Measurements from ENCODE around the gene PLA2G4B.

PLA2G4B gene

GRCh38 chr15:41797201-41797944, 41.3 kb upstream of the PLA2G4B start:
- WGBS, 2 experiments, result 91 to 94% methylated on average over 8 of the region's 8 CpGs
- H3K27ac ChIP-seq (ENCODE audit: insufficient read depth, low read depth, low read length, poor library complexity, severe bottlenecking), result no peak overlapping the region
- H3K27me3 ChIP-seq (ENCODE audit: control insufficient read depth, insufficient read depth, low read length, poor library complexity, severe bottlenecking), result no peaks in the 10 kb centered on the region
- H3K36me3 ChIP-seq (ENCODE audit: control insufficient read depth, insufficient read depth, low read length), result no peaks in the 10 kb centered on the region
- no peaks in the 10 kb centered on the region for H3K9me3 ChIP-seq (ENCODE audit: control insufficient read depth, low read length)
- no peak overlapping the region for H3K4me3 ChIP-seq (ENCODE audit: insufficient read depth, low read depth, low read length)
- H3K4me1 ChIP-seq (ENCODE audit: control insufficient read depth, insufficient read depth, low read length), result no peaks in the 10 kb centered on the region

- Histone ChIP-seq H3K4me1 (ENCODE audit: control insufficient read depth, insufficient read depth, low read length) (no peaks in the 10 kb centered on the region), H3K4me3 (ENCODE audit: insufficient read depth, low read depth, low read length) (no peak overlapping the region), H3K9me3 (ENCODE audit: control insufficient read depth, low read length) (no peaks in the 10 kb centered on the region), H3K27me3 (ENCODE audit: control insufficient read depth, insufficient read depth, low read length, poor library complexity, severe bottlenecking) (no peaks in the 10 kb centered on the region), H3K36me3 (ENCODE audit: control insufficient read depth, insufficient read depth, low read length) (no peaks in the 10 kb centered on the region), H3K27ac (ENCODE audit: insufficient read depth, low read depth, low read length, poor library complexity, severe bottlenecking) (no peak overlapping the region)
- WGBS, 2 experiments, result 91 to 92% methylated on average over 9 of the region's 9 CpGs
These were observed 39.8 kb upstream of the PLA2G4B start for GRCh38 chr15:41798607-41799487.

GRCh38 chr15:41799488-41799805, 39.2 kb upstream of the PLA2G4B start:
- Histone ChIP-seq H3K4me1 (ENCODE audit: control insufficient read depth, insufficient read depth, low read length) (no peaks in the 10 kb centered on the region), H3K36me3 (ENCODE audit: control insufficient read depth, insufficient read depth, low read length) (no peaks in the 10 kb centered on the region), H3K27ac (ENCODE audit: insufficient read depth, low read depth, low read length, poor library complexity, severe bottlenecking) (no peak overlapping the region), H3K4me3 (ENCODE audit: insufficient read depth, low read depth, low read length) (no peak overlapping the region), H3K27me3 (ENCODE audit: control insufficient read depth, insufficient read depth, low read length, poor library complexity, severe bottlenecking) (no peaks in the 10 kb centered on the region), H3K9me3 (ENCODE audit: control insufficient read depth, low read length) (no peaks in the 10 kb centered on the region)
- 91 to 96% methylated on average over 5 of the region's 5 CpGs for WGBS, 2 experiments

DNA sequence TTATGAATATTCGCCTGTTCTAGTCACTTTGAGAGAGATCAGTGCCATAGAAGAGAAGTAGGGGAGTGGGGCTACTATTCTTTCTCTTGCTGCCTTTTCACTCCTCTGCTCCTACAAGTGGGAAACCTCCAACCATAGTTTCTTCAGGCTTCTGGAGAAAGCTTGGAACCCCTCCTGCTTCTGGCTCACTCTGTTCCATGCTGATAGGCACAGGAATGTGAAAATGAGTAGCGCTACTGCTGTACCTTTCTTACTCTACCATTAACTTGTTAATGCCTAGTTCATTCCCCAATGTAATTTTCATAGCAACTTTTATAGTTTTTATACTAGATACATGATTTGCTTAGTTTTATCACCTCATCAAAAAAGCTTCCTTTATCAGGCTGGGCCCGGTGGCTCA, 37.5 kb upstream of the PLA2G4B start:
- Histone ChIP-seq H3K4me3 (ENCODE audit: insufficient read depth, low read depth, low read length) (no peak overlapping the region), H3K27ac (ENCODE audit: insufficient read depth, low read depth, low read length, poor library complexity, severe bottlenecking) (no peak overlapping the region), H3K9me3 (ENCODE audit: control insufficient read depth, low read length) (no peaks in the 10 kb centered on the region), H3K36me3 (ENCODE audit: control insufficient read depth, insufficient read depth, low read length) (no peaks in the 10 kb centered on the region), H3K27me3 (ENCODE audit: control insufficient read depth, insufficient read depth, low read length, poor library complexity, severe bottlenecking) (no peaks in the 10 kb centered on the region), H3K4me1 (ENCODE audit: control insufficient read depth, insufficient read depth, low read length) (no peaks in the 10 kb centered on the region)
- 93 to 97% methylated on average over 3 of the region's 3 CpGs for WGBS, 2 experiments

DNA sequence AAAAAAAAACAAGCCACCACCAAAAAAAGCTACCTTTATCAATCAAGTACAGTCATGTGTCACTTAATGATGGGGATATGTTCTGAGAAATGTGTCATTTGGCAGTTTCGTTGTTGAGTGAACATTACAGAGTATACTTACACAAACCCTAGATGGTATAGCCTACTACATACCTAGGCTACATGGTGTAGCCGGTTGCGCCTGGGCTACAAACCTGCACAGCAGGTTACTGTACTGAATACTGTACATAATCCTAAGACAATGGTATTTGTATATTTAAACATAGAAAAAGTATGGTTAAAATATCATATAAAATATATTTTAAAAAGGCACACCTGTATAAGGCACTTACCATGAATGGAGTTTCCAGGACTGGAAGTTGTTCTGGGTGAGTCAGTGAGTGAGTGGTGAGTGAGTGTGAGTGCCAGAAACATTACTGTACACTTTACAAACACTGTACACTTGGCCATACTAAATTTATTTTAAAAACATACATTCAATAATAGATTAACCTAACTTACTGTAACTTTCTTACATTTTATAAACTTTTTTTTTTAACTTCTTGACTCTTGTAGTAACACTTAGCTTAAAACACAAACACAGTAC, 36.7 kb upstream of the PLA2G4B start:
- no peak overlapping the region for H3K27ac ChIP-seq (ENCODE audit: insufficient read depth, low read depth, low read length, poor library complexity, severe bottlenecking)
- WGBS, 2 experiments, result 100% methylated on average over 2 to 3 of the region's 3 CpGs
- H3K9me3 ChIP-seq (ENCODE audit: control insufficient read depth, low read length), result no peaks in the 10 kb centered on the region
- no peaks in the 10 kb centered on the region for H3K27me3 ChIP-seq (ENCODE audit: control insufficient read depth, insufficient read depth, low read length, poor library complexity, severe bottlenecking)
- no peaks in the 10 kb centered on the region for H3K4me1 ChIP-seq (ENCODE audit: control insufficient read depth, insufficient read depth, low read length)
- no peaks in the 10 kb centered on the region for H3K36me3 ChIP-seq (ENCODE audit: control insufficient read depth, insufficient read depth, low read length)
- H3K4me3 ChIP-seq (ENCODE audit: insufficient read depth, low read depth, low read length), result no peak overlapping the region

- WGBS, 2 experiments, result 94% methylated on average over 2 of the region's 2 CpGs
- H3K4me1 ChIP-seq (ENCODE audit: control insufficient read depth, insufficient read depth, low read length), result no peaks in the 10 kb centered on the region
- no peaks in the 10 kb centered on the region for H3K27me3 ChIP-seq (ENCODE audit: control insufficient read depth, insufficient read depth, low read length, poor library complexity, severe bottlenecking)
- H3K27ac ChIP-seq (ENCODE audit: insufficient read depth, low read depth, low read length, poor library complexity, severe bottlenecking), result no peak overlapping the region
- H3K9me3 ChIP-seq (ENCODE audit: control insufficient read depth, low read length), result no peaks in the 10 kb centered on the region
- H3K4me3 ChIP-seq (ENCODE audit: insufficient read depth, low read depth, low read length), result no peak overlapping the region
- H3K36me3 ChIP-seq (ENCODE audit: control insufficient read depth, insufficient read depth, low read length), result no peaks in the 10 kb centered on the region
These were observed 34.3 kb upstream of the PLA2G4B start for GRCh38 chr15:41804361-41804760.

GRCh38 chr15:41804916-41805666, 33.6 kb upstream of the PLA2G4B start:
- H3K27me3 ChIP-seq (ENCODE audit: control insufficient read depth, insufficient read depth, low read length, poor library complexity, severe bottlenecking), result no peaks in the 10 kb centered on the region
- H3K4me1 ChIP-seq (ENCODE audit: control insufficient read depth, insufficient read depth, low read length), result no peaks in the 10 kb centered on the region
- WGBS, 2 experiments, result 95% methylated on average over 8 of the region's 8 CpGs
- H3K9me3 ChIP-seq (ENCODE audit: control insufficient read depth, low read length), result no peaks in the 10 kb centered on the region
- no peaks in the 10 kb centered on the region for H3K36me3 ChIP-seq (ENCODE audit: control insufficient read depth, insufficient read depth, low read length)
- no peak overlapping the region for H3K4me3 ChIP-seq (ENCODE audit: insufficient read depth, low read depth, low read length)
- H3K27ac ChIP-seq (ENCODE audit: insufficient read depth, low read depth, low read length, poor library complexity, severe bottlenecking), result no peak overlapping the region

DNA sequence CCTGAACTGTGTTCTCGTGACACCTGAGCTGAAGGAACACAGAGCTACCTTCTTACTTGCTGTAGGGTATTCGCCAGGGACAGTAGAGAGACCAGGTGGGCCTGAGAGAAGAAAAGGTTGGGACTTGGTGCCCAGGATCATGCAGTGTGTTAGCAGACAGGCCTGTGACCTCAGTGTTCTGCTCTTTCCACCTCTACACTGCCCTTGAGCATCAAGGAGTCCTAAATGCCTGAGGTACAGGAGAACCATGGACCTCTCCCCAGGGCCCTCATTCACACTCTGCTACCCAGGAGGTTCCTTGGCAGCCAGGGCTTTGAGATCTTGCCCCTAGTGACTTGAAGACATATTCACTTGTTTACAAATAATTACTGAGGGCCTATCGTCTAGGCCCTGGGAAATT, 32.9 kb upstream of the PLA2G4B start:
- no peaks in the 10 kb centered on the region for H3K27me3 ChIP-seq (ENCODE audit: control insufficient read depth, insufficient read depth, low read length, poor library complexity, severe bottlenecking)
- H3K27ac ChIP-seq (ENCODE audit: insufficient read depth, low read depth, low read length, poor library complexity, severe bottlenecking), result no peak overlapping the region
- 87 to 95% methylated on average over 2 to 3 of the region's 3 CpGs for WGBS, 2 experiments

DNA sequence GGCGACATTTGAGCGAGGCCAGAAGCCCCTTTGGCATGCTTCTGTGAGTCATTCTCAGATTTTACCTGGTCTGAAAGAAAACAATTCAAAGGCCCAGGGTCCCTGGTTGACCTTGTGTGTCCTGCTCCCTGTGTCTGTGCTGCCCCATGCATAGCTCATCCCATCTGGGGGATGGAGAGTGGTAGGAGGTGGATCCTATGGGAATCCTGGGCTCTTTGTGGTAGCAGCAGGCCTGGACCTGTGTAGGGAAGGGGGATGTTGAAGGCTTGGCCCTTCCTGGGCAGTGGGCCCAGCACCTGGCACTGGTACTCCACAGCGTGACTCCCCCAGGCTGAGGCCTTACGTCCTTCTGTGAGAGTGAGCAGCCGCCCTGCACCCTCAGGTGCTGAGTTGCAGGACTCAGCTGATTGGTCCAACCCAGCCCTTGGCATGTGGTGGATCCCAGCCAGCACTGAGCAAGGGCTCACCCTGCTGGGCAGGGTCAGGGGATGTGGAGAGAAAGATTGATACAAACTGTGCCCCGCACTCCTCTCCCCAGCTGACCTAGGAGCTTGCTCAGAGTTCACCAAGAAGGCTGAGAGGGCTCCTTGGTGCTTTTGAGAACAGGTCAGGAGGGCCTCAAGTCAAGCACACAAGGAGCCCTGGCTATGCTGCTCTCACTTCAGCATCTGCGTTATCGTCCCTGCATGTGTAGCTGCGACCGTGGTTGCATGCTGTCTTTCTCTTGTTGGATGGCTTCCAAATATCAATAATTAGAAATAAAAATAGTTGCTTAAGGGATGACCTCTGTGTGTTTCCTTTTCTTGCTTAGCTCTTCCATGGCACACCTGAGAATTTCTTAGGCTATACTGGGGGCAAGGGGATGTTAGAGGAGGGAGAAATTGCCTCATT, 32.1 kb upstream of the PLA2G4B start:
- no peak overlapping the region for H3K27ac ChIP-seq (ENCODE audit: insufficient read depth, low read depth, low read length, poor library complexity, severe bottlenecking)
- no peaks in the 10 kb centered on the region for H3K36me3 ChIP-seq (ENCODE audit: control insufficient read depth, insufficient read depth, low read length)
- H3K9me3 ChIP-seq (ENCODE audit: control insufficient read depth, low read length), result no peaks in the 10 kb centered on the region
- 88 to 89% methylated on average over 10 of the region's 10 CpGs for WGBS, 2 experiments
- H3K4me3 ChIP-seq (ENCODE audit: insufficient read depth, low read depth, low read length), result no peak overlapping the region
- H3K4me1 ChIP-seq (ENCODE audit: control insufficient read depth, insufficient read depth, low read length), result no peaks in the 10 kb centered on the region
- H3K27me3 ChIP-seq (ENCODE audit: control insufficient read depth, insufficient read depth, low read length, poor library complexity, severe bottlenecking), result no peaks in the 10 kb centered on the region

More for the DNA sequence above, 32.9 kb upstream of the PLA2G4B start:
- no peaks in the 10 kb centered on the region for H3K4me1 ChIP-seq (ENCODE audit: control insufficient read depth, insufficient read depth, low read length)
- no peaks in the 10 kb centered on the region for H3K36me3 ChIP-seq (ENCODE audit: control insufficient read depth, insufficient read depth, low read length)
- H3K4me3 ChIP-seq (ENCODE audit: insufficient read depth, low read depth, low read length), result no peak overlapping the region
- no peaks in the 10 kb centered on the region for H3K9me3 ChIP-seq (ENCODE audit: control insufficient read depth, low read length)
